NCI-H1436 treated with DMSO at 0.1 percent for 48 hours (cell line): Measurements from ENCODE around the gene KCNMA1.
"Not testable (repeated sequence)": the region's sequence is repeated elsewhere in the genome, so short reads cannot be mapped to it uniquely, and the experiment has no call there.

Experiments
- DNase-seq: peaks from one replicate; lab custom pipeline; 2025; lab: John Stamatoyannopoulos, UW

KCNMA1 gene

DNA sequence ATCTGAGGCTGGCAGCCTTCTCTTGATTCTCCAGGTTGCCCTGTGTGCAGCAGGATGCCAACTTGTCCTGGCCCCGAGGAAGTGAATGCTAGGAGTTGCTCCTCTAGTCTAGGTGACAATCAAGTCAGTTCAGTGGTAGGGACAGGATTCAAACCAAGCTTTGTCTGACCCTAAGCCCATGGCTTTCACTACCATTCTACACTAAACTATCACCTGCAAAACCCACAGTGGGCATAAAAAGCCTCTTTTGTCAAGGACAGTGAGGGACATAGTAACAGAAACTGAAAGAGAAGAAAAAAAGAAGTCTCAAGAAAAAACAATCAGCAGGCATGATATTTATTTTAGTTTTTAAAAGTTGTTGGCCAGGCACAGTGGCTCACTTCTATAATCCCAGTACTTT, 33.5 kb downstream of the KCNMA1 start:
- DNase-seq, result no peak

DNA sequence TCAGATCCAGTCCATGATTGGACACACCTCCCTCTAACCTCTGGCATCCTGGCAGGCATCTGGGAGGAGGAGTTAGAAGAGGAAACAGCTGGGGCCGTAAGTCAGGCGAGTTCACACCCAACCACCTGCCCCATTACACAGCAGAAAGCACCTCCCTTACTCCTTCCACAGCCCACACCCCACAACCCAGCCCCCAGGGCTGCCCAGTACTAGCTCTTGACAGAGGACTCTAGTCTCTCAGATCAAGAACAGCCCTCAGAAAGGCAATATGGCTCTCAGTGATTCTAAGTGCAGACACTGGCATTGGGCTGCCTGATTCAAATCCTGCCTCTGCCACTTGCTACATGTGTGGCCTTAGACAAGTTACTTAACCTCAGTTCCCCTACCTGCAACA, 34.1 kb downstream of the KCNMA1 start:
- DNase-seq, result no peak

DNA sequence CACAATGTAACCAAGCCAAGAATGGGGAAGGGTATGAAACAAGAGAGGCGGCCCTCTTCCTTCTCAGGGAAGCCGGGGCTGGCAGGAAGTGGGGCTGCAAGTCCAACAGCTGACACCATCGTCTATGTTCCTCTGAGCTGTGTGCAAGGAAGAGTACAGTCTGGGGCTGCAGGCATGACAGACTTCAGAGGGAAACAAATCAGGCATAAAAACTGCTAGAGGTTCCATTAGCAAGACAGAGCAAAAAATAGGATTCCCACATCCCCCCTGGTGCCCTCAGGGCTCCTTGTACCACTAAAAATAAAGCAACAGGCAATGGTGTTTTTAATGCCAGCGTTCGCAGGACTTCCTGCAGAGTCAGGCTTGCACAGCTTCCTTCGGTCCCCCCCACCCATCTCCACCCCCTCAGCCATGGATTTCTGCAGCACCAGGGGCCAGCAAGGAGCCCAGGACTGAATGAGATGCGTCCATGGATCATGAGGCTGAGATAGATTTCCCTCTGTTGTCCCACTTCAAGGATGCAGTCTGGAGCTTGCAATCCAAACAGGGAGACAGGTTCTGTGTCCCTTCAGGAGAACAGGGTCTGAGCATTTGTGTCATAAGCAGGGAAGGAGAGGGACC, 34.6 kb downstream of the KCNMA1 start:
- no peak for DNase-seq

DNA sequence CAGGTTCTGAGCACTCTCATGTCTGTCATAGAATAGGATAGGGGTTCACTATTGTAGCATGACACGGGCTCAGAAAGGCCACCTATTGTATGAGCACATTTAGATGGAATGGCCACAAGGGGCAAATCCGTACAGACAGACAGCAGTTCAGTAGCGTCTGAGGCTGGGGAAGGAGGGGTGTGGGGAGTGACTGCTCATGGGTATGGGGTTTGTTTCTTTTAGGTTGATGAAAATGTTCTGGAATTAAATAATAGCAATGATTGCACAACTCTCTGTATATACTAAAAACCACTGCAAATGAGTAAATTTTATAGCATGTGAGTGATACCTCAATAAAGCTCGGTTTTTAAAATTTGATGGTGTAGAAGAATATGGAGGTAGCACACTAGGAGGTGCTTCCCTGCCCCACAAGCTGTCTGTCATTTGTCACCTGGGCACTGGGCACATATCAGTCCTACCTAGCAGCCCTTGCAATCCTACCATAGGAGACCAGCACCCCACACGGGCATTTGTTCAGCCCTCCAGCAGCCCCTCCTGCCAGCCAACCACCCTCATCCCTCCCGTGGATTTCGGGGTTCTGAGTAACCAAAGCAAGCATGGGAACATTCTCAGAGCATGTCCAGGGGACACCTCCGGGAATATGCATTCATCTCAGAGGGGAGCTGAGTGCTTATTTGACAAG, 35.2 kb downstream of the KCNMA1 start:
- no peak for DNase-seq

DNA sequence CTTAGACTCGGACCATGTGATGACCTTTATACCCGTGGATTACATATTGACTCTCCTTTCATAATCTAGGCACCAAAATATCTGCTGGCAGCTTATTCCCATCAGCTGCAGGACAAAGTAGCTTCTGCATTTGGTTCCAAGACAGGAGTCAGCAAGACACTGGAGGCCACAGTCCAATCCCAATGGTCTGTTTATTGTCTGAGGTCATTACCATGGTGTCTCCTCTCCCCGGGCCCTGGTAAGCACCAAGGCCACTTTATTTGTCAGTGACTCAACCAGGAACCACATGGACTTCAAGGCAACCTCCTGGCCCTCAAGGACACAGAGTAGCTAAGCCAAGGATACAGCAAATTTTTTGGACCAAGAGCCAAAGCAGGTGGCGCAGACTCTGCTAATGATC, 36.1 kb downstream of the KCNMA1 start:
- DNase-seq, result no peak

DNA sequence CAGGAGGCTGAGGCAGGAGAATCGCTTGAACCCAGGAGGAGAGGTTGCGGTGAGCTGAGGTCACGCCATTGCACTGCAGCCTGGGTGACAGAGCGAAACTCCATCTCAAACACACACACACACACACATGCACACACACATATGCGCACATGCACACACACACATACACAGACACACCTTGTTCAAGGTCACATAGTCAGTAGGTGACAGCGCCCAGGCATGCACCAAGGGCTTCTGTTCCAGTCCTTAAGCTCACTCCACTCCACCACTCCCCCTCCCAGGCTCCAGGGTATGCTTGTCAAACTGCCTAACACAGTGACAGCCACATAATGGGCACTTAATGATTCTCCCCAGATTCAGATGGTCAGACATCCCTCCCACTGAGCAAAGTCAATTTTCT, 37.0 kb downstream of the KCNMA1 start:
- DNase-seq, result no peak

DNA sequence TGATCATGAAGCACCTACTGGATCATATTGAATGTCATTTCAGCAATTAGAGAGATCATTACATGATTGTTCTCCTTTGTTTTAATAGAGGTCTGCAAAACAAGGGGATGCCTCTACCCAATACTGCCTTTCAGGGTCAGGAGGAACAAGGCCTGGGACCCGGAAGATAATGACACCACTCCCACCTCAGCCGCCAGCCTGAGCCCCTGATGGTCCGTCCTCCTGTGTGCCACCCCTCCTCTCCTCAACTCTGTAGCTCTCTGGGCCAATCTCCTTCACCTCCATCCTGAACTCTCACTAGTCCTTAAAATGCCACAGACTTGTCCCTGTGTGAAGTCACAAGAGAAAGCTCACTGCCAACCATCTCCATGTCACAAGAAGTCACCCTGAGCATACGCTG, 38.0 kb downstream of the KCNMA1 start:
- no peak for DNase-seq

DNA sequence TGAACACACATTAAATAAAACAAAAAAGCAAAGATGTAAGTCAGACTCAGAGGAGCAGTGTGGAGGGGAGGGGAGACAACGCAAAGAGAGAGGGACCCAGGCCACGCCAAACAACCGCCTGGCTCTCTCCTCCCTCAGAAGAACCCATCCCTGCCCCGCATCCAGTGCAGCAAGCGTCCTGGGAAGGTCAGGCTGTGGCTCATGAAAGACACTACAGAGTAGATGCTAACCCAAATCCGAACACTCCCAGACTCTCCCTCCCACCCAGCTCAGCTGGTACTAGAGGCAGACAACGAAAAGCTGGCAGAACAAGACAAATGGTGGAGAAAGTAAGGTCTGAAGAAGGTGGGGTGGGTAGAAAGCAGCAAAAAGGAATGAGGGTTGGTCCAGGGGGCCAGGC, 39.0 kb downstream of the KCNMA1 start:
- DNase-seq, result no peak

DNA sequence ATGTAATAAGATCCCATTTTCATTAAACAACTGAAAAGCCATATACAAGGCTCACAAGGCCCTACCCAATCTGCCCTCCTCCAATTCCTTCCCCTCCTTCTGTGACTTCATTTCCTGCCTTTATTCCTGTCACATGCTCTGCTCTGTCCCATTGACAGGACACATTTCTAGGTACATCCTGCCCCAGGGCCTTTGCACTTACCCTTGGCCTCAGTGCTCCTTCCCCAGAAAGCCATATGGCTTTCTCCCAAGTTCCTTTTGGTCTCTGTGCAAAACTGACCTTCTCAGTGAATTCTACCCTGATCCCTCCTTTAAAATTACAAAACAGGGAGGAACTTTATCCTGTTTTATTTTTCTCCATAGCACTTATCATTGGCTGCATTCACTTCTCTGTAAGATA, 40.0 kb downstream of the KCNMA1 start:
- no peak for DNase-seq

DNA sequence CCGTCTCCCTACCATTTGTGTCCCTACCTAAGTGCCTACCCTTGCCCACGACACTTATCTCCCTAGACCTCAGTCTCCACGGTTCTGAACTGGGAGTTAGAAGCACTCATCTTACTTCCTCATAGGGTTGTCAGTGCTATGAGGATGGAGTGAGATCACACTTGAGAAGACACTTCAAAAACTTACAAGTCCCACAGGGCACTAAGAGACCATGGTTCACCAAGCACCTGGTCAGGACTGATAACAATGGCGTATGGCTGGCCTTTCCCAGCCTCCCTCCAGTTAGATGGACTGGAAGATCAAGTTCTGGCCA, 43.2 kb downstream of the KCNMA1 start:
- DNase-seq, result no peak

DNA sequence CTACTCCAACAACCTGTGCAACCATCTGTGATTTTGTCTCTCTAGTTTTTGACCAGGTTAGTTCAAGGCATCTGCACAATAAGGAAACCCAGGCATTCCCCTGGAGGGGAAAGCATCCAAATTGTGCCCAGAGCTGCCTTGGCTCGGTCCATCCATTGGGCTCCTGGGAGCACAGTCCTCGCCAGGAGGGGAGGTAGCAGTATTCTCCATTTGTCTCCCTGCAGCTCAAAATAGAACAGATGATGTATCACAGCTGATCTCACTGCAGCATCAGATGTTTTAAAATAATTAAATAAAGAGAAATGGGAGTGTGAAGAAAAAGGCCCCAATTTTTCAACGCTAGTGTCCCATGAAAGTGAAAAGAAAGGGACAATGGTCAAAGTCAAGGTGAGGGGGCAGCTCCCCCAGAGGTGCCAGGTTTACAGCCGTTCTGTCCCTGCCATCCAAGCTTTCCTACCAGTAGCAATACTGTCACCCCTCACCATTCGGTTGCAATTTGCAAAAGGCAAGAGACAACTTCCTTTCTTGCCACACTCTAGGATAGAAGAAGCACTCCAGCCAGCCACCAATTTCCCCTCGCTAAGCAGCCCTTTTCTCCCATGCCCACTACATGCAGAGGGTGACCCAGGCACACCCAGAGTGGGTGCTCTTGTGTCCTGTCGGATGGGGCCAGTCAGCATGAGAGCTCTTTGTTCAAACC, 43.7 kb downstream of the KCNMA1 start:
- no peak for DNase-seq

DNA sequence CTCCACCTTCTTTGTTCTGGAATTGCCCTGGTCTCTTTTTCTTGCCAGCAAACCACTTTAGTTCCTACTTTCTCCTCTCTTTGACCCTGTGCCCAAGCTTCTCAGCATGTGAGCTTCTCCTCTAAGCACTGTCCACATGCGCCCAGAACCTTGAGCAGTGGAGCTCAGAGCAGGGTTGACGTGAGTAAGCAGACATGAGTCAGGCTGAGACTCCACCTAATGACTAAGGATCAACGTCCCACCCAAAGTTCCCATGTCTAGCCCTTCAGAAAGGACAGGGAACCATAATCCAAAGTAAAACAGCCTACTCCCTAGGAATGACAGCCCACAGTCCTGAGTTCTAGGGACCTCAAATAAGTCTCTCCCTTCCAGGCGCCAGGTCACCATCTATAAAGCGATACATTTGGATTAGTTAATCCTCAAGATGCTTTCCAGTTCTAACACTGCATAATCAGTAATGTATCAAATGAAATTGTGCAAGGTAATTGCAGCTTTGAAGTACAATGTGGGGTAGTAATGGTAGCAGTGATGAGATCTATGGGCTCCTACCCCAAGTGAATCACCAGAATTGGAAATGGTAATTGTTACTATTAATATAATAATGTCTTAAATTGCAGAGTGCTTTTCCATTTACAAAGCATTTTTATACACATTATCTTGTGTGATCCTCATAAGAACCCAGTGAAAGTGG, 44.5 kb downstream of the KCNMA1 start:
- DNase-seq, result no peak

DNA sequence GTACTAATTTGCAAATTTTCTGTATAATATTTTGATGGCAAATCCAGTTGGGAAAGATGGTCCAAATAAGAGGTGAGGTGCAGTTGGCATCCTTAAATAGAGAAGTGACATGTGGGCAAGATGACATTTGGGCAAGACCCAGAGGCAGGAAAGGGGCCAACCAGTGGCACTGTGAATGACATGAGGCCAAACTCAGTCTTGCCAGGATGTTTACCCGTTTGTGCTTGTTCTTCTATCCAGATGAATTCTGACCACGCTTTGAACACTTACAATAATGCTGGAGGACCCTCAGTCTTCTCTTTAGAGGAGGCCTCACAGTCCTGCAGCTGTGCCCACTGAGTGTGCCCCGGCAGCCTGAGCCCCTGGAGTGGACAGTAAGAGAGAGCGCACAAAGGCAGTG, 45.1 kb downstream of the KCNMA1 start:
- no peak for DNase-seq

DNA sequence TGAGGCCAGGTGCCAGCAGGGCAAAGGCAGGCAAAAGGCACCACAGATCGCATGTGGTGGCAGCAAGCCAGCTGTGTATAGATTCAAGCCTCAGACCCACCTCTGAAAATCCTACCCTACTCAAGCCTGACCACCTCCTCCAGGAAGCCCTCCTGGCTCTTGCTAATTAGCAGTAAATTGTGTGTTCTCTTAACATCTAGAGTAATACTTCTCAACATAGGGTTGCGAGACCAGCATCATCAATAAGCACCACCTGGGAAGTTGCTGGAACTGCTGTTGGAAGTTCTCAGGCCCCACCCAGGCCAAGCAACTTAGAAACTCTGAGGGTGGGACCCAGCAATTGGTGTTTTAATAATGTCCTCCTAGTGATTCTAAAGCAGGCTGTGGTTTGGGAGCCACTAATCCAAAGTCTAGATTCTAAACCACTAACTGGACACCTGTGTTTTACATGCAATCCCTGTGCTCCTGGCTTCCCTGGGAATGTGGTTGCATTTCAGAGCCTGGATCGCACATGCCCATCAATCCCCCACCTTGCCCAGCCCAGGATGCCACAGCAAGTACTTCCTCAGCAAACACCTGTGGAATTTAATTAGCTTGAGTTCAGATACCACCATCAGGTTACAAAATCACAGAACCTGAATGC, 46.2 kb downstream of the KCNMA1 start:
- DNase-seq, result no peak

DNA sequence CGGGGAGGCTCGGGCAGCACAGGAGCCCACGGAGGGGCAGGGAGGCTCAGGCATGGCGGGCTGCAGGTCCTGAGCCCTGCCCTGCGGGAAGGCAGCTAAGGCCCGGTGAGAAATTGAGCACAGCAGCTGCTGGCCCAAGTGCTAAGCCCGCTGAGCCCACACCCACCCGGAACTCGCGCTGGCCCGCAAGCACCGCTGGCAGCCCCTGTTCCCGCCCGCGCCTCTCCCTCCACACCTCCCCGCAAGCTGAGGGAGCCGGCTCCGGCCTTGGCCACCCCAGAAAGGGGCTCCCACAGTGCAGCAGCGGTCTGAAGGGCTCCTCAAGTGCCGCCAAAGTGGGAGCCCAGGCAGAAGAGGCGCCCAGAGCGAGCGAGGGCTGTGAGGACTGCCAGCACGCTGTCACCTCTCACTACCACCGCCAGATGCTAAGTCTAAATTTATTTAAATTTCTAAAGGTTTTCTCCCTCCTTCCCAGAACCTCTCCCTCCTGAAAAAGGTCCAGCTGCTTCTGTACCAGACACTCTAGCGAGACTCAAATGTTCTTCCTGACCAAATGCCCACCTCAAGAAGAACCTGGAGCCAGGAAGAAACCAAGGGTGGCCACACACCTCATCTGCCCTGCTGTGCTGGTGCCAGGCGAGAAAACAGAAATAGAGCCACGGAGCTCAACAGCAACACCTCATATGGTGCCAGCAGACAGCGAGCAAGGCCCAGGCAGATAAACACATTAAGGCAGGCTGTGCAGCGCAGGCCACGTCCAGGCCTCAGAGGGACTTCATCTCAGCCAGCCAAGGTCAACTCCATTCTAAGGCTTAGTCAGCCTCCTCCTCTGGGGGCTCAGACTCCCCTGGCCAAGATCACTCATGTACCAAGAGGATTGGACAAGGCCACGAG, 47.0 kb downstream of the KCNMA1 start:
- DNase-seq, result no peak

DNA sequence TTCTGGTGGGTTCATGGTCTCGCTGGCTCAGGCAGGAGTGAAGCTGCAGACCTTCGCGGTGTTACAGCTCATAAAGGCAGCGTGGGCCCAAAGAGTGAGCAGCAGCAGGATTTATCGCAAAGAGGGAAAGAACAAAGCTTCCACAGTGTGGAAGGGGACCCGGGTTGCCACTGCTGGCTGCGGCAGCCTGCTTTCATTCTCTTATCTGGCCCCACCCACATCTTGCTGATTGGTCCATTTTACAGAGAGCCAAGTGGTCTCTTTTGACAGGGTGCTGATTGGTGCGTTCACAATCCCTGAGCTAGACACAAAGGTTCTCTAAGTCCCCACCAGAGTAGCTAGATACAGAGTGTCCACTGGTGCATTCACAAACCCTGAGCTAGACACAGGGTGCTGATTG, 47.9 kb downstream of the KCNMA1 start:
- not testable (repeated sequence) for DNase-seq

DNA sequence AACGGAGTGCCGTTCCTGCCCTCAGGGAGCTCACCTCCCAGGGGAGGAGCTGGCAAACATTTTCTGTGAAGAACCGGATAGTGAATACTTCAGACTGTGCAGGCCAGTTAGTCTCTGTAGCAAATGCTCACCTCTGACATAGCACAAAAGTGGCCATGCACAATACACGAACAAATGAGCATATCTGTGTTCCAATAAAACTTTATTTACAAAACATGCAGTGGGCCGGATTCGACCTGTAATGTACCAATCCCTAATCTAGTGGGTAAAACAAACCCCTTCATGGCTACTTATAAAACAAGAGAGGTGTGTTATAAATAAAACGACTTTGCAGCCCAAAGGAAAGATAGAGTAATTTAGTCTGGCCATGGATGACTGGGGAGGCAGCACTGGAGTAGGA, 48.7 kb downstream of the KCNMA1 start:
- DNase-seq, result no peak

DNA sequence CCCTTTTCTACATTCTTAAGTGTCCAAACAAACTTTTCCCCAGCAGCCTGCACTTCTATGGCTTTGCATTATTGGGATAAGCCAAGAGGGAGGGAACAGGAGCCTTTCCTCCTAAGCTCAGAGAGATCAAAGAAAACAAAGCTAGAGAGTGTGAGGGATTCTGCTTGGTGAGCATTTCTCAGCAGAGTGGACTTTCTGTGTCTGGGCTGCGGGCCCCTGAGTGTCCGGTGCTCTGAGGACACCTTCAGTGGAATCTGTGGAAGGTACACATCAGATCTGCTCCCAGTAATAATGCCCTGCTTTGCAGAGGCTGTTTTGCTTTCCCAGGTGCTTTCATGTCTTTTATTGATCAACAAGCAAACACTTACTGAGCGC, 50.2 kb downstream of the KCNMA1 start:
- DNase-seq, result no peak

DNA sequence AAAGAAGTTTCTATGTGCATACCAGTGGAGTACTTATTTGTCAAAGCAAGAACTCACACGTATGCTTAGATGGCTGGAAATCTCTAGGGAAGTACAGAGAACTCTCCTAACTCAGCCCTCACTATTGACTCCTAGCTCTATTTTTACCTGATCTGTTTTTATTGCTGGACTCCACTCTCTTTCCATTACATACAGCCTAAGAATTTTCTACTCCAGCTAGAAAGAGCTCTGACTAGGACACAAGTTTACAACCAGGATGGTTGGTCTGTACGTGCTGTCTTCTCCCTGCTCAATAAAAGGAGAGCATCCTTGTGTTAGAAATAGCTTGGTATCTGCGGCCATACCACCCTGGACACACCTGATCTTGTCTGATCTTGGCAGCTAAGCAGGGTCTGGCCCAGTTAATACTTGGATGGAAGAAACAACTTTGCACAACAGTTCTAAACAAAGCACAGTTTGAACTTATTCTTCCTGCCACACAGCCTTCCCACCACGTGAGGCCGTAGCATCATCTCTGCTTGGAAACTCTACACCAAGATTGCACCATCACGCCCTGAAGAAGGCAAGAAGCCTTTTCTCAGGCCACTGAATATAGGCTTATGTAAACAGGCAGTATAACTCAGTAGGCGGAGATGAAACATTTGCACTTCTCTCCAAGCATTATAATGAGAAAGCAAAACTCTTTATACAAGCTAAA, 50.7 kb downstream of the KCNMA1 start:
- DNase-seq, result no peak

DNA sequence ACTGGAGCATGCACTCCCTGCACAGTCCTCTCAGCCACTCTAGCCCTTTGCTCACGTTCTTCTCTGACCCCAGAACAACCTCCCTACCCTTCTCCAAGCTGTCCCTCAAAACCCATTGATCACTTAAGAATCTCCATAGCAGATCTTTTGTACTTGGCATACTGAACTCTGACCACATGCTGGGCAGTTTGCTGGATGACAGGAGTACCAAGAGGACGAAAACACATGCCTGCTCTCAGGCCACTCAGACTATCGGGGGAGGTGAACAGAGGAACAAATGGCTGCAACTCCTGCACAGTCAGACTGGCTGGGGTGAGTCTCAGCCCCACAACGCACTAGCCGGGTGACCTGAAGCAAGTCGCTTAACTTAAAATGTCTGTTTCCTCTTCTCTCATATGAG, 52.7 kb downstream of the KCNMA1 start:
- DNase-seq, result no peak

DNA sequence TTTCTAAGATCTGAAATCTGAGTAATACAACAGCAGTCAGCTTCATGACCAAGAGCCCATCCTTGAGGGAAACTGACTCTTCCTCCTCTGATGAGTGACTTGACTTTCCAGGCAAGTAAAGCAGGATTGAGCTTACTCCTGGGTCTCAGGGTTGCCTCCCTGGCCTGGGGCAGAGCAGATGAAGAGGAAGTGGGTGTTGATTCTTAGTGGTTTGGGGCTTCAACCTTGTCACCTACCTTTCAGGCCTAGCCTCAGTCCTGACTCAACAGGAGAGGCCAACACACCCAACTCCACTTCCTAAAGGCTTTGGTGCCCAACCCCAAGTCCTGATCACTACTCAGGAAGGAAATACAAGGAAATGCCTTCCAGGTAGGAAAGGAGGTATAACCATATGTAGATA, 54.1 kb downstream of the KCNMA1 start:
- DNase-seq, result no peak
